Vagina (tissue), 2 donors: ENCODE results near the gene ZGPAT. TPM values are rescaled to one million over a fixed set of nuclear protein-coding genes. Genes with fewer than 3 reads are reported as not detected.

Source experiments
- DNase-seq, 2 donors: peaks; one replicate each; pipeline ENCODE4 v3.0.0-alpha.2; 2017; ENCODE audit errors: extremely low spot score in 2 of 2
- H3K27ac ChIP-seq: fragments of 200-600 bp; sonication (generic); one replicate; pipeline ENCODE4 v1.5.1; 2019
- H3K27me3 ChIP-seq: fragments of 200-600 bp; sonication (generic); one replicate; pipeline ENCODE4 v1.5.1; 2019
- H3K36me3 ChIP-seq, 2 donors: fragments of 200-600 bp; sonication (generic); one replicate each; pipeline ENCODE4 v1.5.1; 2017 to 2019
- H3K4me1 ChIP-seq: fragments of 200-600 bp; sonication (generic); one replicate; pipeline ENCODE4 v1.5.1; 2019
- H3K4me3 ChIP-seq, 2 donors: fragments of 200-600 bp; sonication (generic); 1 replicate in 1 of 2; 2 replicates in 1 of 2; pipeline ENCODE4 v1.5.1; 2016 to 2019
- H3K9me3 ChIP-seq: fragments of 200-600 bp; sonication (generic); one replicate; pipeline ENCODE4 v1.5.1; 2019
- POLR2A ChIP-seq, 2 donors: fragments of 450-650 bp; IDR thresholded peaks; one replicate each; pipeline ENCODE4 v1.6.1; 2017; ENCODE audit warnings: antibody characterized with exemption in 2 of 2, mild to moderate bottlenecking in 2 of 2, moderate library complexity in 2 of 2
- POLR2AphosphoS5 ChIP-seq, 2 donors: sonication (generic); formaldehyde crosslinking; IDR thresholded peaks; one replicate each; pipeline ENCODE4 v1.9.0; 2017; ENCODE audit warnings: antibody characterized with exemption in 2 of 2, mild to moderate bottlenecking in 2 of 2, low read depth in 1 of 2; ENCODE audit not compliant: insufficient read depth in 1 of 2
- intact Hi-C: fragments of 100-400 bp; cut with DNase I; formaldehyde crosslinking; loops from one replicate; pipeline ENCODE4 v1.15.1; 2023
- total RNA-seq: library from RNA; depleted of rRNA; stranded (reverse); fragments of >200 nt; gene quantifications from one replicate; pipeline ENCODE4 v1.2.3, GENCODE V29; 2016
- TF ChIP-seq, protein P1 (sequence below), 3 experiments: fragments of 450-650 bp in 2 of 3; fragments of 200-600 bp in 1 of 3; sonication (generic) in 1 of 3; IDR thresholded peaks; one replicate each; pipeline ENCODE4 v1.5.1; 2017 to 2019; ENCODE audit warnings: antibody characterized with exemption in 3 of 3, mild to moderate bottlenecking in 2 of 3, moderate library complexity in 2 of 3

ZGPAT gene
- total RNA-seq, 1 donor from 2014 or later: 30.4 TPM

DNA sequence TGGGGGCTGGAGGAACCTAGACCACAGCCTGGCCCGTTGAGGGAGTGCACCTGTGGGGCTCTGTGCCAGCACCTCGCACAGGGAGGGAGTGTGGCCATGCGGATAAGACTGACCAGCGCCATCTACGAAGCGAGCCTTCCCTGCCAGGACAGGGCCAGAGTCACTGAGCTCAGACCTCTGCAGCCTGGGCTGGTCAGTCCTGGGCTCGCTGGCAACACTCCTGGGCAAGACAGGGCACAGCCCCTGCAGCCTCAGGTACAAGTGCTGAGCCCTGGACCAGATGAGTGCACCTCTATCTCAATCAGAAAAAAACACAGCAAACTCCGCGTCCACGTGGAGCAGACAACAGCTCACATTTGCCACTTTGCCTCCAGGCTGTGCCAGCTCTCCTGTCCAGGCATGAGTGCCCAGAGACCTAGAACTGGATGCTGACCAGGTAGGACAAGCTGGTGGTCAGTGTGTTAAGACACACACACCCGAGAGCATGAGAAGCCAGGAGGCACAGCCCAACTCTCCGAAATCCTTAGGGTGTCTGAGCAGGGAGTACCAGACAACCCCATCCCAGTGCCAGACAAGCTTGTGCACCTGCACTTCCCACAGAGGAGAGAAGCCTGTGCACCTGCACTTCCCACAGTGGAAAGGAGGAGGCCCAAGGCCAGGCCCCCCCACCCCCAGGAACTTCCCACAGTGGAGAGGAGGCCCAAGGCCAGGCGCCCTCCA is 4.9 kb upstream of the ZGPAT start:
- Histone ChIP-seq H3K4me1 (peaks cover 31% of the 10 kb centered on the region), H3K36me3 (peaks cover 0 to 21% of the 10 kb centered on the region in 2 donors), H3K27me3 (no peaks in the 10 kb centered on the region), H3K27ac (no peak overlapping the region), H3K4me3 (no peak overlapping the region), H3K9me3 (no peaks in the 10 kb centered on the region)
- DNase-seq: no peak
- TF ChIP-seq, protein P1, sequence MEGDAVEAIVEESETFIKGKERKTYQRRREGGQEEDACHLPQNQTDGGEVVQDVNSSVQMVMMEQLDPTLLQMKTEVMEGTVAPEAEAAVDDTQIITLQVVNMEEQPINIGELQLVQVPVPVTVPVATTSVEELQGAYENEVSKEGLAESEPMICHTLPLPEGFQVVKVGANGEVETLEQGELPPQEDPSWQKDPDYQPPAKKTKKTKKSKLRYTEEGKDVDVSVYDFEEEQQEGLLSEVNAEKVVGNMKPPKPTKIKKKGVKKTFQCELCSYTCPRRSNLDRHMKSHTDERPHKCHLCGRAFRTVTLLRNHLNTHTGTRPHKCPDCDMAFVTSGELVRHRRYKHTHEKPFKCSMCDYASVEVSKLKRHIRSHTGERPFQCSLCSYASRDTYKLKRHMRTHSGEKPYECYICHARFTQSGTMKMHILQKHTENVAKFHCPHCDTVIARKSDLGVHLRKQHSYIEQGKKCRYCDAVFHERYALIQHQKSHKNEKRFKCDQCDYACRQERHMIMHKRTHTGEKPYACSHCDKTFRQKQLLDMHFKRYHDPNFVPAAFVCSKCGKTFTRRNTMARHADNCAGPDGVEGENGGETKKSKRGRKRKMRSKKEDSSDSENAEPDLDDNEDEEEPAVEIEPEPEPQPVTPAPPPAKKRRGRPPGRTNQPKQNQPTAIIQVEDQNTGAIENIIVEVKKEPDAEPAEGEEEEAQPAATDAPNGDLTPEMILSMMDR (IDR thresholded peaks at IDR 0.05): no peak
- TF ChIP-seq POLR2AphosphoS5 (IDR thresholded peaks at IDR 0.05; ENCODE audit: insufficient read depth in 1 of 2, low read depth in 1 of 2) (no peak), POLR2A (IDR thresholded peaks at IDR 0.05) (no peak)
- intact Hi-C loops: no loop called here

GRCh38 chr20:63703471-63703975 is 4.3 kb upstream of the ZGPAT start:
- intact Hi-C loops: no loop called here
- H3K36me3 ChIP-seq: peaks cover 0 to 21% of the 10 kb centered on the region in 2 donors

GRCh38 chr20:63703976-63704748 is 3.7 kb upstream of the ZGPAT start:
- no peaks in the 10 kb centered on the region for H3K9me3 ChIP-seq
- H3K27me3 ChIP-seq: no peaks in the 10 kb centered on the region
- no peak overlapping the region for H3K27ac ChIP-seq
- peaks cover 30% of the 10 kb centered on the region for H3K4me1 ChIP-seq
- DNase-seq: no peak
- intact Hi-C loops: no loop called here
- H3K4me3 ChIP-seq: no peak overlapping the region
- peaks cover 0 to 21% of the 10 kb centered on the region in 2 donors for H3K36me3 ChIP-seq
- no peak for TF ChIP-seq POLR2A (IDR thresholded peaks at IDR 0.05)

More at GRCh38 chr20:63703471-63703975, 4.3 kb upstream of the ZGPAT start:
- no peak overlapping the region for H3K4me3 ChIP-seq
- DNase-seq: no peak
- TF ChIP-seq POLR2AphosphoS5 (IDR thresholded peaks at IDR 0.05; ENCODE audit: insufficient read depth in 1 of 2, low read depth in 1 of 2) (no peak), POLR2A (IDR thresholded peaks at IDR 0.05) (no peak)
- TF ChIP-seq, protein P1 (IDR thresholded peaks at IDR 0.05): no peak
- H3K27me3 ChIP-seq: no peaks in the 10 kb centered on the region
- no peaks in the 10 kb centered on the region for H3K9me3 ChIP-seq
- H3K27ac ChIP-seq: no peak overlapping the region
- peaks cover 30% of the 10 kb centered on the region for H3K4me1 ChIP-seq

DNA sequence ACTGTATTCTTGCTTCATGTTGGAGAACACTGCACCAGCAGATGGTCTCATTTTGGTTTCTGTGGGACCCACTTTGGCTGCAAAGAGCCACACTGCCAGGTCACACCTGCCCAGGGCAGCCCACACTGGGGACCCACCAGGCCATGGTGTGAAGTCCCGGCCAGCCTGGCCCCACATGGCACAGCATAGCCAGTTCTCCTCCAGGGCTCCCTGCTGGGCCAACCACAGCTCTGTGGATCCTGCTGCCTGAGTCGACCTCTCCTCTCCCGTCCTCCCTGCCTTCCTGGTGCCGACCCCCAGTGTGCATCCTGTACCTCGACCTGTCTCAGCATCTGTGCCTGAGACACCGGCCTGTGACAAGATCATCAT is 3.1 kb upstream of the ZGPAT start:
- TF ChIP-seq, protein P1 (IDR thresholded peaks at IDR 0.05): no peak
- TF ChIP-seq POLR2A (IDR thresholded peaks at IDR 0.05) (no peak), POLR2AphosphoS5 (IDR thresholded peaks at IDR 0.05; ENCODE audit: insufficient read depth in 1 of 2, low read depth in 1 of 2) (no peak)
- intact Hi-C loops: no loop called here
- H3K27me3 ChIP-seq: no peaks in the 10 kb centered on the region
- peaks cover 28% of the 10 kb centered on the region for H3K4me1 ChIP-seq
- no peak for DNase-seq
- H3K36me3 ChIP-seq: peaks cover 0 to 21% of the 10 kb centered on the region in 2 donors
- H3K4me3 ChIP-seq: no peak overlapping the region
- H3K9me3 ChIP-seq: no peaks in the 10 kb centered on the region
- no peak overlapping the region for H3K27ac ChIP-seq

DNA sequence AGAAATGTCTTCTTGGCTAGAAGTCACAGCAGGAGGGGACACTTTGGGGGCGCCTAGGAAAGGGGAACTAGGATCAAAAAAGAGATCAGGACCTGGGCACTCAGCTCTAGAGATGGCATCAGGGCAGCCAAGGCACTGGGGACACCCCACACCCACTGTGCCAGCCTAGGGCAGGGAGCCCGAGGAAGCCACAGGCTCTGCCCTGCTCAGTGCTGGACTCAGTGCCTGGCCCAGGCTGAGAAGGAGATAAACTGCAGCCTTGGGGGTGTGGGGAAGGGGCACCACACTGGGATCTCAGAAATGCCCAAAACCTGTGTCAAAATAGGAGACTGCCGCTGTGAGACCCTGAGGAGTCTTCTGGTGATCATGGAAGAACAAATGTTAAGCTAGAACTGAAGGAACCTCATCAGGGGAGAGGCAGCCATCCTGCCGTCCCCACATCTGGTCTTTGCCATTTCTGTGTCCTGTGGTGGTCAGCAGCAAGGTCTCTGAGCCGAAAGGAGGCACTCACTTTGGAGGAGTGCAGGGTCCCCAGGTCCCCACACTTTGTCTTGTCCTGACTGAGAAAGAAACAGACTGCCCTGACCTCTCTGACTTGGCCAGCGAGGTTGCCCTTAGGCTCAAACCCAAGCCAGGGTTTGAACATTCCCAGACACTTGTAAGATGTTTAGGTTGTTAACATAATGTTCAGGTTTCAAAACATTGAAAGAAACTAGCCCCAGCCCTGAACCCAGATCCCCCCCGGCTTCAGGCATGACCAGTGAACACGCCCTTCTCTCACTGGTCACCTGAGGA is 2.4 kb upstream of the ZGPAT start:
- Histone ChIP-seq H3K9me3 (no peaks in the 10 kb centered on the region), H3K27me3 (no peaks in the 10 kb centered on the region), H3K36me3 (peaks cover 0 to 21% of the 10 kb centered on the region in 2 donors), H3K4me1 (peaks cover 26% of the 10 kb centered on the region), H3K4me3 (no peak overlapping the region), H3K27ac (no peak overlapping the region)
- intact Hi-C loops: no loop called here
- TF ChIP-seq, protein P1 (IDR thresholded peaks at IDR 0.05): no peak
- no peak for TF ChIP-seq POLR2A (IDR thresholded peaks at IDR 0.05)
- no peak for TF ChIP-seq POLR2AphosphoS5 (IDR thresholded peaks at IDR 0.05; ENCODE audit: insufficient read depth in 1 of 2, low read depth in 1 of 2)
- DNase-seq: no peak
